ENCODE results near the gene CSH1. TPM values are rescaled to one million over a fixed set of nuclear protein-coding genes. Genes with fewer than 3 reads are reported as not detected.
A peak's percentile ranks its signal among the peaks of the same experiment; 100 is the strongest.
"Not testable (repeated sequence)": the region's sequence is repeated elsewhere in the genome, so short reads cannot be mapped to it uniquely, and the experiment has no call there.

Gene CSH1
- total RNA-seq, 4 donors from 2014 or later, result not detected

DNA sequence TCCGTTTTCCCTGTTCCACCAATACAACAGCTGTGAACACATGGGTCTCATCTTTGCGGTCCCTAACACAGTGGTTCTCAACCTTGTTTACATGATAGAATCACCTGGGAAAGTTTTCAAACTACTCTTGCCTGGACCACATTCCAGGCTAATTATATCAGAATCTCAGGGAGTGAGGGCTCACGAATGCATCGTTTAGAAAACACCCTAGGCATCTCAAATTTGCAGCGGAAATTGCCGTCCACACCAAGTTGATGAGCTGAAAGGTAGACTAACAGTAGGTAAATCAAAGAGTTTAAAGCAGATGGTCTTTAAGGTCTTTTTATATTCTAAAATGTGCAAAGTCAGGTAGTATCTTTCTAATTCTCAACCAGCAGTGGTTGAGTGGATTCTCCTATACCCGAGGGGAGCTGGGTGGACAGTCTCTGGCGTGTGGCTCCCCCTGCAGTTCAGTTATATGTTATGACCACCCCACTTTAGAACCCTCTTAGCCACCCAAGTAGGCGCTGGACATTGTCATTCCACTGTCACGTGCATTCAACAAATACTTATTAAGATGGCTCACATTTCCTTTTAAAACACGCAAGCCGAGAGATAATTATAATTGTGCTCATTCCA lies 10.9 kb upstream of the CSH1 start:
- H3K9me3 ChIP-seq; intact Hi-C loops (cut with DNase I); H3K4me3 ChIP-seq; H3K36me3 ChIP-seq; H3K4me1 ChIP-seq; H3K27ac ChIP-seq; DNase-seq: not testable (repeated sequence)
- H3K27me3 ChIP-seq, result peaks cover 0 to 26% (median 0%) of the 10 kb centered on the region in 4 donors
- TF ChIP-seq, protein P1, sequence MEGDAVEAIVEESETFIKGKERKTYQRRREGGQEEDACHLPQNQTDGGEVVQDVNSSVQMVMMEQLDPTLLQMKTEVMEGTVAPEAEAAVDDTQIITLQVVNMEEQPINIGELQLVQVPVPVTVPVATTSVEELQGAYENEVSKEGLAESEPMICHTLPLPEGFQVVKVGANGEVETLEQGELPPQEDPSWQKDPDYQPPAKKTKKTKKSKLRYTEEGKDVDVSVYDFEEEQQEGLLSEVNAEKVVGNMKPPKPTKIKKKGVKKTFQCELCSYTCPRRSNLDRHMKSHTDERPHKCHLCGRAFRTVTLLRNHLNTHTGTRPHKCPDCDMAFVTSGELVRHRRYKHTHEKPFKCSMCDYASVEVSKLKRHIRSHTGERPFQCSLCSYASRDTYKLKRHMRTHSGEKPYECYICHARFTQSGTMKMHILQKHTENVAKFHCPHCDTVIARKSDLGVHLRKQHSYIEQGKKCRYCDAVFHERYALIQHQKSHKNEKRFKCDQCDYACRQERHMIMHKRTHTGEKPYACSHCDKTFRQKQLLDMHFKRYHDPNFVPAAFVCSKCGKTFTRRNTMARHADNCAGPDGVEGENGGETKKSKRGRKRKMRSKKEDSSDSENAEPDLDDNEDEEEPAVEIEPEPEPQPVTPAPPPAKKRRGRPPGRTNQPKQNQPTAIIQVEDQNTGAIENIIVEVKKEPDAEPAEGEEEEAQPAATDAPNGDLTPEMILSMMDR (IDR thresholded peaks at IDR 0.05), result peak in 2 of 6 experiments; percentile 10 to 15
- WGBS, 2 donors, result 44 to 56% methylated on average over 8 to 12 of the region's 12 CpGs

DNA sequence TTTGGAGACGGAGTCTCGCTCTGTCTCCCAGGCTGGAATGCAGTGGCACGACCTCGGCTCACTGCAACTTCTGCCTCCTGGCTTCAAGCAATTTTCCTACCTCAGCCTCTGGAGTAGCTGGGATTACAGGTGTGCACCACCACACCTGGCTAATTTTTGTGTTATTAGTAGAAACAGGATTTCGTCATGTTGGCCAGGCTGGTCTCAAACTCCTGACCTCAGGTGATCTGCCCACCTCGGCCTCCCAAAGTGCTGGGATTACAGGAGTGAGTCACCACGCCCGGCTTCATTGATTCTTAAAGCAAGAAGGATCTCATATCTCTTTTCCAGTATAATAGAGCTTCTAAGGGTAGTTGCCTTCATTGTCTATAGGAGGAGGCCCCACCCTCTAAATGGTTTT lies 8.4 kb upstream of the CSH1 start:
- H3K9me3 ChIP-seq; H3K36me3 ChIP-seq; intact Hi-C loops (cut with DNase I); H3K4me3 ChIP-seq; H3K4me1 ChIP-seq; H3K27ac ChIP-seq; DNase-seq; H3K27me3 ChIP-seq: not testable (repeated sequence)
- 79 to 87% methylated on average over 8 of the region's 8 CpGs for WGBS, 2 donors

DNA sequence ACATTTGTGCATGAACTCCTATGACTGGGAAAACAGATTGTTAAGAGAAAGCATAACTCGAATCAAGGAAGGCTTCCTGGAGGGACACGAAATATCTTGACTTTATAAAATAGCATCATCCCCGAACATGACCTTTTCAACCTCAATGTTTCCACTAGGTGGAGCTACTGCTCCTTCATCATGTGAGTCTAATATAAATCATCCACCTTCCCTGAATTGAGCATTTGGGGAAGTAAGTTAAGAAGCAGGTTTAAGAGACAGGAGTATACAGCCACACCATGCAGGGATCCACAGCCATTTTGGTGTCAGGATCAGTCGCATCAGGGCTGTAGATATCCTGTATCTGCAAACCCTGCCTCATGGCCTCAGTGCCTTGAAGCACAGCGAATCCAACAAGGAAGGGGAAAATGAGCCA lies 7.4 kb upstream of the CSH1 start:
- TF ChIP-seq, protein P1 (IDR thresholded peaks at IDR 0.05), result peak in 5 of 6 experiments; percentile 24 to 48 (median 33)
- intact Hi-C loops (cut with DNase I); DNase-seq; H3K9me3 ChIP-seq; H3K4me1 ChIP-seq; H3K4me3 ChIP-seq; H3K27ac ChIP-seq; H3K36me3 ChIP-seq; H3K27me3 ChIP-seq: not testable (repeated sequence)
- 27 to 32% methylated on average over 5 of the region's 5 CpGs for WGBS, 2 donors

DNA sequence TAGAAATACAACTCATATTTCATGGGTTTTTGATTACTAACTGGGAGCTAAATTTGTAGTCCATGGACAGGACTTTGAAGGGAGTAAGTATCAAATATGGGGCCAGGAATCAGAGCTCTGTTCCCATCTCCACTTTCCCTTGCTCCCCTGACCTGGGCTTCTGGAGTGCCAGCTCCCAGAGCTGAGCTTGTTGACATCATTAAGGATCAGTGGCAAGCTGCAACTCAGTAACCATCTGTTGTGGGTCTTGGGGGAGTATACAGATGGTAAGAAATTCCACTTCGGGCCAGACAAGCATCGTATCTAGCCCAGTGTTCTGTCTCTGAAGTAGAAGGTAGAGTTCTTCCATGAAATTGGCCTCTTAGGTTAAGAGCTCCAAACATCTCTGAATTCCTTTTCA lies 5.6 kb upstream of the CSH1 start:
- not testable (repeated sequence) for DNase-seq
- WGBS, 2 donors, result 82 to 87% methylated on average over 2 of the region's 2 CpGs

DNA sequence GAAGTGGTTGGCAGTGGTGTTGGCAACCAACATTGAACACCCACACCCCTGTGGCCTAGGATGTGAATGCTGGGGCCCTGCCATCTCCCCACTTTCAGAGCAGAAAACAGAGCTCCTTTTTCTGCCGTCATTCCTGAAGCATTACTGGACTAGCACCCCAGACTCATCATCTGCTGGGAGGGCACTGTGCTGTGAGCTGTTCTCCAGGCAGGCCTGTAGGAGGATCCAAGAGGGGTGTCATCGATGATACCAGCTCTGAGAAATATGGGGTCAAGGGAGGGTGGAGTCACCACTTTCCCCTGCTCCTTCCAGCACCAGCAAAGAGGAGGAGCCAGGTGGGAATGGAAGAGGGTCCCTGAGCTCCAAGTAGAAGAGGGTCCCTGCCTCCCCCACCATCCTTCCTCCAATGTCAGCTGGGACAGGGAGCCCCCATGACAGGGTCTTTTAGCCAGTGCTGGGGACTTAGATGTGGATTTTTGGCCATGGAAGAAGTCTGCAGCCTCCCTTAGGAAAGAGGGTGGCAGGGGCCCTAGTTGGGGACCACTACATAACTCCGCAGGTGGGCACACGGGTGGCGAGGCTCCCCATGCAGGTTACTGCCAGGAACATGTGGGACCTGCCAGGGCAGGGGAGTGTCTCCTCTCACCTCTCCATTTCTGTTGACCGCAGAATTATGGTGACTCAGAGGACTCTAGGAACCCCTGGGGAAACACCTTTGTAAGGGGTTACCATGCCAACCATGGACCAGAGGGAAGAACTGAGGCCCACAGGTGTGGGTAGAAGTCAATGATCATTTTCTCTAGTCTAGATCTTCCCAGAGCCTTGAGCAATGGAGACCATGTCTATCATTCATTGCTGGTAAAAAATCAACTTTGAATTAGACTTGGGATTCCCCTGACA lies 2.8 kb upstream of the CSH1 start:
- H3K27me3 ChIP-seq; intact Hi-C loops (cut with DNase I); H3K4me3 ChIP-seq; DNase-seq; H3K4me1 ChIP-seq; H3K36me3 ChIP-seq; H3K27ac ChIP-seq; H3K9me3 ChIP-seq: not testable (repeated sequence)
- WGBS, 2 donors, result 63% methylated on average over 3 of the region's 6 CpGs; no CpG with 5 or more reads in 1 of the 2 donors

More for the DNA sequence above, 5.6 kb upstream of the CSH1 start:
- H3K4me3 ChIP-seq; H3K27me3 ChIP-seq; intact Hi-C loops (cut with DNase I); H3K4me1 ChIP-seq; H3K36me3 ChIP-seq; H3K9me3 ChIP-seq; H3K27ac ChIP-seq: not testable (repeated sequence)

DNA sequence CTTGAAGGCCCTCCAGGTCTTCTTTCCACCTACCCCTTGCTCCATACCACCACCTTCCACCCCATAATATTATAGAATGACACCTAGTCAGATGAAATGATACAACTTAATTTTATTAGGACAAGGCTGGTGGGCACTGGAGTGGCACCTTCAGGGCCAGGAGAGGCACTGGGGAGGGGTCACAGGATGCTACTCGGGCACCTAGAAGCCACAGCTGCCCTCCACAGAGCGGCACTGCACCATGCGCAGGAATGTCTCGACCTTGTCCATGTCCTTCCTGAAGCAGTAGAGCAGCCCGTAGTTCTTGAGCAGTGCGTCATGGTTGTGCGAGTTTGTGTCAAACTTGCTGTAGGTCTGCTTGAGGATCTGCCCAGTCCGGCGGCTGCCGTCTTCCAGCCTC lies 1.6 kb downstream of the CSH1 start:
- WGBS, 2 donors, result 94% methylated on average over 7 of the region's 10 CpGs; no CpG with 5 or more reads in 1 of the 2 donors
- H3K27ac ChIP-seq; H3K27me3 ChIP-seq; DNase-seq; H3K36me3 ChIP-seq; H3K4me1 ChIP-seq; intact Hi-C loops (cut with DNase I); H3K4me3 ChIP-seq; H3K9me3 ChIP-seq: not testable (repeated sequence)

DNA sequence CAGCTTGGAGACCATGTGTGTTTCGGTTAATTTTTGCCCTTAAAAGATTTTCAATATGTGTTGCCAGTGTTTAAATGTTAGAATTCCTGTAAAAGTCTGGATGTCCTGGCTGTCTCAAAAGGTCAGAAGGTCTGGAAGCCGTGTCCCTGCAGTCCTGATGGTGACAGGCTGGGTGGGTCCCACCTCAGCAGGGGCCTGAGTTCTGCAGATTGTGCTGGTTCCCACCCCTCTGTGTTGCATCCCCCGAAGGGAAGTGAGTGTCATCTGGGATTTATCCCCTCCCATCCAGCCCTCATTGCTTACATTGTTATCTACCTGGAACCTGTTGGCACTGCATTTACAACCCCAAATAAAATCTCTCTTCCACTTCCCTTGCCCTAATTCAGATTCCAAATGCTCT lies 2.4 kb downstream of the CSH1 start:
- H3K9me3 ChIP-seq; H3K36me3 ChIP-seq; H3K4me1 ChIP-seq; H3K27me3 ChIP-seq; H3K27ac ChIP-seq; intact Hi-C loops (cut with DNase I); DNase-seq; H3K4me3 ChIP-seq: not testable (repeated sequence)
- 49 to 62% methylated on average over 2 to 3 of the region's 3 CpGs for WGBS, 2 donors

DNA sequence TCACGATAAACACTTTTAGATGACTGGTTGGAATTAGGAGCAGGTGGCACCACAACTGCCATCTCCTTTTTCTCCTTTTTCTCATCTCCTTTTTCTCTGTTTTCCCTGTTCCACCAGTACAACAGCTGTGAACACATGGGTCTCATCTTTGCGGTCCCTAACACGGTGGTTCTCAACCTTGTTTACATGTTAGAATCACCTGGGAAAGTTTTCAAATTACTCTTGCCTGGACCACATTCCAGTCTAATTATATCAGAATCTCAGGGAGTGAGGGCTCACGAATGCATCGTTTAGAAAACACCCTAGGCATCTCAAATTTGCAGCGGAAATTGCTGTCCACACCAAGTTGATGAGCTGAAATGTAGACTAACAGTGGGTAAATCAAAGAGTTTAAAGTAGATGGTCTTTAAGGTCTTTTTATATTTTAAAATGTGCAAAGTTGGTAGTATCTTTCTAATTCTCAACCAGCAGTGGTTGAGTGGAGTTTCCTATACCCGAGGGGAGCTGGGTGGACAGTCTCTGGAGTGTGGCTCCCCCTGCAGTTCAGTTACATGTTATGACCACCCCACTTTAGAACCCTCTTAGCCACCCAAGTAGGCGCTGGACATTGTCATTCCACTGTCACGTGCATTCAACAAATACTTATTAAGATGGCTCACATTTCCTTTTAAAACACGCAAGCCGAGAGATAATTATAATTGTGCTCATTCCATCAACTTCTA lies 3.9 kb downstream of the CSH1 start:
- WGBS, 2 donors, result 55 to 74% methylated on average over 10 to 11 of the region's 11 CpGs
- H3K36me3 ChIP-seq; DNase-seq; H3K9me3 ChIP-seq; H3K4me1 ChIP-seq; intact Hi-C loops (cut with DNase I); H3K27me3 ChIP-seq; H3K27ac ChIP-seq; H3K4me3 ChIP-seq: not testable (repeated sequence)
